Measurements from ENCODE around the gene SRC.

The SRC gene

DNA sequence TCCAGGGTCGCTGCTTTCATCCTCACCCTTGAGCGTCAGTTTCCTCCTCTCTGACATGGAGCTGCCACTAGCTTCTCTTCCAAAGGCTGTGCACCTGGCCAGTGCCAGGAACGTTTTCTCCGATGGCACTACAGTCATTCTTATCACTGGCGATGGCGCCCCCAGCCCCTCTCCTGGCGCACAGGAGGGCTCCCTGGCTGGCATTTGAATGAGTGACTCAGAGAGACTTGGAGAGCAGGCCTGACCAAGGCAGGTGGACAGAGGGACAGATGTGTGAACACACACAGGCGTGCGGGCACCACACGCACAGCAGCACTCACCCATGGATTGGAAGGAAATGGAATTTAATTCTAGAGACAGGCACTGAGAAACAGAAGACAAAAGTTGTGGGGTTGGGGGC is 77.6 kb downstream of the SRC start:
- no peak for DNase-seq (ENCODE audit: low read depth, low spot score)

DNA sequence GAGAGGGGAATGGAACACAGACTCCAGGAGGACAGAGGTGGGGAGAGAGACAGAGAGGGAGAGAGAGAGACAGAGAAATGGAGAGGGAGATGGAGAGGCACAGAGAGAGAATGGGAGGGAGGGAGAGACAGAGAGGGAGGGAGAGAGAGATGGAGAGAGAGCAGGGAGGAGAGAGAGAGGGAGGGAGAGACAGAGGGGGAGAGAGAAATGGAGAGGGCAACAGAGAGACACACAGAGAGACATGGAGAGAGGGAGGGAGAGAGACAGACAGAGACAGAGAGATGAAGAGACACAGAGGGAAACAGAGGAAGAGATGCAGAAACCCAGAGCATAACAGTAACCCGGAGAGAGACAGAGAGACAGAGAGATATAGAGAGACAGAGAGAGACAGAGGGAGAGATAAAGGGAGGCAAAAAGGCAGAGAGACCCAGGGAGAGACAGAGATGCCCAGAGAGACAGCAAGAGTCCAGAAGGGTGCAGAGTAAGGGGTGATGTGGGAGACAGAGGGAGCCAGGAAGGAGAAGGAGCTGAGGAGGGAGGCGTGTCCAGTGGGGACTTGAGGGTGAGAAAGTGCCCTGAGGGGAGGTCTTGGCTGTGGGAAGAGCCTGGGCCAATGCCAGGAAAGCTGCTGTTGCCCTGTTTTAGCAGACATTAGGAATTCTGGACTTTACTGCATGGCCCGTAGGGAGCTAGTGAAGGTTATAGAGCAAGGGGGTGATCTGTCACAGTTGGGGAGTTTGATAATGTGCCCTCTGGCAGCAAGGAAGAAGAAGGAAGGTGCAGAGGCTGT is 78.3 kb downstream of the SRC start:
- DNase-seq (ENCODE audit: low read depth, low spot score), result no peak

DNA sequence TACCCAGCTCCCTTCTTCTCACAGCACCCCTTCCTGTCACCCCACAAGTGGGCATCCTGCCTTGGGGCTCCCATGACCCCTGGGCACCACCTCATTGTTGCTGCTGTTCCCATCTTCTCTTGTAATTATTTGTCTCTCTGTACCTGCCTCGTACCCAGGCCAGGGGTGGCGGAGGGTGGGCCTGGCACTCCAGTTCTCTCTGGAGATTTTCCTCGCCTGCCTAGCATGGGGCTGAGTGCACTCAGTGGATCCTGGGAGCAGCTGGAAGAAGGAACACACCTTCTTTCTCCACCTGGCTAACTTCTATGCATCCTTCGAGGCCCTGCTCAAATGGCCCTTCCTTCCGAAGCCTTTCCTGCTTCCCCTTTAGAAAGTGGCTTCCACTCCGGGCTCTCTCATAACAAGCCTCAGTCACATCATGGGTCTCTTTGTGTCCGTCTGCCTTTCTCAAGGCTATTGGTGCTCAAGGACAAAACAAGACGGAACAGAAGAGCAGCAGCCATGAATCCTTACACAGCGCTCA is 79.2 kb downstream of the SRC start:
- DNase-seq (ENCODE audit: low read depth, low spot score), result no peak

DNA sequence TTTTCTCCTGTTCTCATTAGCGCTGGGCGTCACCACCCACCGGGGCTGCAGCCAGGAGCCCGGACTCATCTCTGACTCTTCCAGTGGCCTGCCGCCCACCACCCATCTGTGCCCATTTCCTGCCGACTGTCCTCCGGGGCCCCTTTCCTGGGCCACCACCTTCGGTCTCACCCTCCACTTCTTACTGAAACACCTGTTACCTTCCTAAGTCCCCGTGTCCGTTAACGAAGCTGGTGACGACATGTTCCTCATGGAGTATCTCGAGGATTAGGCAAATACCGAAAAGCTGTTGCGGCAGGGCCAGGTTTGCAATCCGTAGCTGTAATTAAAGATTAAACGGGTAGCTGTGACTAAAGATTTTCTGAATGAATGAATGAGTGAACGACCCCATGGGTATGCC is 80.2 kb downstream of the SRC start:
- DNase-seq (ENCODE audit: low read depth, low spot score), result no peak

DNA sequence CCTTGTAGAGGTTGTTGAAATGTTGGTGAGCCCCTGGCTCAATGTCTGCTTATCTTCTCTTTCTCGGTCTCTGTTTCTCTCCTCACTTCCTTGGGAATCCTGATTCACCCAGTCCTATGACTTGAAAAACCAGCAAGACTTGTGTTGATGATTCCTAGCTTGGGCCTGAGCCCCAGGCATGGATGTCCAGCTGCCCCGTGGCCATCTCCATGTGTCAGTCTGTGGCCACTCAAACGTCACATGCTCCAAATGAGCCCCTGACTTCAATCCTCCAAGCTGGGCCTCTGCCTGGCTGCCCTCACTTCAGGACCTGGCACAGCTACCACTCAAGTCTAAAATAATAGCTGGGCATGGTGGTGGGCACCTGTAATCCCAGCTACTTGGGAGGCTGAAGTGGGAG is 81.0 kb downstream of the SRC start:
- no peak for DNase-seq (ENCODE audit: low read depth, low spot score)

DNA sequence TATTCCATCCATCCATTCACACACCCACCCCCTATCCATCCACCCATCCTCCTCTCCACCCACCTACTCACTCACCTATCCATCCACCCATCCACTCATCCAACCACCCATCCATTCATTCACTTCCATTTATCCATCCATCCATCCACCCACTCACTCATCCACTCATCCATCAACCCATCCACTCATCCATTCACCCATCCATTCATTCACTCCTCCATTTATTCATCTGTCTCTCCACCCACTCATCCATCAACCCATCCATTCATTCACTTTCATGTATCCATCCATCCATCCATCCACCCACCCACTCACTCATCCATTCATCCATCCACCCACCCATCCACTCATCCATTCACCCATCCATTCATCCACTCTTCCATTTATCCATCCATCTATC is 84.1 kb downstream of the SRC start:
- no peak for DNase-seq (ENCODE audit: low read depth, low spot score)

DNA sequence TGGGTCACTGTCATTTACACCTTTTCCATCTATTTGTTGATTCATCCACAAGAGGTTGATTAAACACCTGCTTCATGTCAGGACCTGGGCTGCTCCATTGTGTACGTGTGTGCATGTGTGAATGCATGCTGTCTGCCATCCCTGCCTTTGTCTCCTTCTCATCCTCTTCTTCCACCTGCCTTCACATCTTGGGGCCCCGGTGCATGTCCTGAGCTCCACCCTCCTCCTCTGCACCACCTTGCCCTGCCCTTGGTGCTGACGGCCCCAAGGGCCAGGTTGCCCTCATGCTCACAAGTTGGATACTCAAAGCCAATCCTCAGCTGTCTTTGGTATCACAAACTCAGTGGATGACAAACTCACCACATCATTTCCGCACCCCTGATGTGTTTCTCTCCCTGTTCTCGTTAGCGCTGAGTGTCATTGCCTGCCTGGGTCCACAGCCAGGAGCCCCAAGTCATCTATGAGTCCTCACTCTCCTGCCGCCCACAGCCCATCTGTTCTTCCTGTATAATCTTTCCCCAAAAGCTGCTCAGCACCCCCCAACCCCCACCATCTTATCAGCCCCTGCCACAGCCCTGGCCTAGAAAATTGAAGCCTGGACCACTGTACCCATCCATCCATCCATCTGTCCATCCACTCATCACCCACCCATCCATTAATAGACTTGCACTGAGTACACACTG is 85.0 kb downstream of the SRC start:
- no peak for DNase-seq (ENCODE audit: low read depth, low spot score)

DNA sequence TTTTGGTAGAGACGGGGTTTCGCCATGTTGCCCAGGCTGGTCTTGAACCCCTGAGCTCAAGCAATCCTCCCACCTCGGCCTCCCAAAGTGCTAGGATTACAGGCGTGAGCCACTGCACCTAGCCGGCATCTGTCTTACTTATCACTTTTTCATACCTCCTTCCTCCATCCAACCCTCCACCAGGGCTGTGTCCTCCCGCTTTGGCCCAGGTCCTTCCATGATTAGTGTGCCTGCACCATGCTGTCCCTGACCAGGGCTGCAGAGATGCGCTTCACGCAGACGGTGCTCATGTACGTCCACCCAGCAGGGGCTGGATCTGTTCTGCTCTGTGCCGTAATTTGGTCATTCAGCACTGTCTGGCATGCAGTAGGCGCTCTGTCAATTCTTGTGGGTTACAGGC is 85.8 kb downstream of the SRC start:
- no peak for DNase-seq (ENCODE audit: low read depth, low spot score)

DNA sequence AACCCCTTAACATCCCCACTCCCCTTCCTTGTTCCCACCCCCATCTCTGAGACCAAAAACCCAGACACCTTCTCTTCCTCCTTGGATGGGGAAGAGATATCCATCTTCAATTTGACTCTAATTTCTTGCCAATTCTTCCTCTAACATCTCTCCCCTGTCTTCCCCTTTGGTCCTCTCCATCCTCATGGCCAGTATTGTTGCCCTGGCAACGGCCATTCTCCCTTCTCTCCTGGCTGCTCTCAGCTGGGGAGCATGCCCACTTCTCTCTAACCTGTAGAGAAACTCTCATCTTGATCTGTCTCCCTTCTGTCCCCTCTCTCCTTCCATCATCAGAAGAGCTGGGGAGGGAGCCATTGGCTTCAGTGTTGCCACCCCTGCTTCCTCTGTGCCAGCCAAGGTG is 86.7 kb downstream of the SRC start:
- no peak for DNase-seq (ENCODE audit: low read depth, low spot score)

DNA sequence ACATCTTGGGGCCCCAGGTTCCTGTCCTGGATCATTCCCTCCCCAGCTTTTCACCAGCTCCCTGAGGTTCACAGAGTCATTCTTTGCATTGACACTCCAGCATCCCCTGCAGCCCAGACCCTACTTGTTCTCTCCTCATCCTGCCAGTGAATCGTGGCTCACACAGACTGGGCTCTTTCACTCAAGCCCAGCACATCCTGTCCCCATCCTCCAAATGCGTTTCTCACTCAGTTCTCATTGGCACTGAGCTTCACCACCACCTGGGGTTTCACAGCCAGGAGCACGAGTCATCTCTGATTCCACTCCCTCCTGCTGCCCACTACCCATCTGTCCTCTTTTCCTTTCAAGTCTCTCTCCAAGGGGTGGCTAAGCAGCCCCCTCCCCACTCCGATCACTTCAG is 89.7 kb downstream of the SRC start:
- DNase-seq (ENCODE audit: low read depth, low spot score), result no peak

DNA sequence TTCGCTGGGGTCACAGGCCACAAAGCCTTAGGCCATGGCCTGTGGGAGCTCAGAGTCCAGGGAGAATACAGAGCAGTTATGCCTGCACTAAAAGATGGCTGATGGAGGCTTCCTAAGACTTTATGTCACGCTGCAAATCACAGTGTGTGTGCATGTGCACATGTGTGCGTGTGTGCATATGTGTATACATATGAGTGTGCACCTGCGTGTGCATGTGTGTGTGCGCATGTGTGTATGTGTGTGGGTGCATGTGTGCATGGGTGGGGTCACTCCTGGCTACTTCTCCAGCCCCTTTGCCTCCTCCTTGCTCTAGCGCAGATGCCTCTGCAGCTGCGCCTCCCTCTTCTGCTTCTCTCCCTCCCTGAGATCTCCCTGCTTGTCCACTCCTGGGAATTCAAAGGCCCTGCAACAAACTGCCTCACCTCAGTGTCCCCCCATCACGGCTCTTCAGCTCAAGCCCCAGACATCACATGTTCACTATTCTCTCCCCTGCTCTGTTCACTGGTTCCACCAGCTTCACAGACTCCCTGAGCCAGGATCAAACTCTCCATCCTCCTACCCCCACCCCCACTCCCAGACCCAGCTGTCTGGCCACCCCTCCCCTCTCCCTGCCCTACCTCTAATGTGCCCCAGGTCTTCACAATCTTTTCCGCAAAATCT is 90.7 kb downstream of the SRC start:
- DNase-seq (ENCODE audit: low read depth, low spot score), result no peak

DNA sequence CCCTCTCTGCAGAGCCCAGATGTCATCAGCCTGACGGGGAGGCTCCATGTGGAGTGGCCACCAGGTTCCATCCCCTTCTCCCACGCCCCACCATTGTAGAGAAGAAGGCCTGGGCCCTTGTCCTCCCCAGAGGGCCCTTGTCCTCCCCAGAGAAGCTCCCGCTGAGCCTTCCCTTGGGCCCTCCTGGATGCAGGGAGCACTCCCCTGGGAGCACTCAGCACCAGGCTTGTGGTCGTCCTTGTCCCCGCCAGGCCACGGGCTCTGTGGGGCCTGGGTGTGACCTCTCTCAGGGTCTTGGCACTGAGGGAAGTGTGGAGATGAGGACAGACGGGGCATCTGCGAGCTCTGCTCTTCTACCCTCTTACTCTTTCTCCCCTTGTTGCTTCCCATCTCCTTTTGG is 91.7 kb downstream of the SRC start:
- DNase-seq (ENCODE audit: low read depth, low spot score), result no peak

DNA sequence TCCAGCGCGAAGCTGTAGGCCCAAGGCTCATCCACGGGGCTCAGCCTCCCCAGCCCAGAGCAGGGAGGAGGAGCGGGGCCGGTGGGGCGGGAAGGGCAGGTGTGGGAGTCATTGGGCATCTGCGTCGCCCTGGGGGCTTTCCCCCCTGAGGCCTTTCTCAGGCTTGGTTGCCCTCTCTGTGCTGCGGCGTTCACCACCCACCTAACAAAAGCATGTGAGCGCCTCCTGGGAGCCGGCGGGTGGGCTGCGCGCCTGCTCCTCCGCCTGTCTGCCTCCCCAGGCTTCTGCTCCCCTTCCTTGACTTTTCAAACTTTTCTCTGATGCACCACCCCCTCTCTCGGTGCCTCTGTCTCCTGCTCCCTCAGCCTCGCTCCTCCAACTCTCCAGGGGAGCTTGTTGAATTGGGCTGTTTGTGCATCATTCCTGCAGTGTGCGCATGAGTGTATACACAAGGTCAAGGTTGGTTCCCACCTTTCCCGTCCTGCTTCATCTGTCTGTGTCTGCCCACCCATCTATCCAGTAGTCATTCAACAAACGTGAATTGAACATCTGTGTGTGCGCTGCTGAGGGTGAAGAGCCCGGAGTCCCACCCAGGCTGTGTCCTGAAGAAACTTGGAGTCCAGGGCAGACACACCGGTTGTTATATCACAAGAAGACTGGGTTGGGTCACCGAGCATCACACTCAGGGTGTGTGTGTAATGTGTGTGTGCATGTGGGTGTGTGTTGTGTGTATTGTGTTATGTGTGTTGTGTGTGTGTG is 92.7 kb downstream of the SRC start:
- DNase-seq (ENCODE audit: low read depth, low spot score), result no peak

DNA sequence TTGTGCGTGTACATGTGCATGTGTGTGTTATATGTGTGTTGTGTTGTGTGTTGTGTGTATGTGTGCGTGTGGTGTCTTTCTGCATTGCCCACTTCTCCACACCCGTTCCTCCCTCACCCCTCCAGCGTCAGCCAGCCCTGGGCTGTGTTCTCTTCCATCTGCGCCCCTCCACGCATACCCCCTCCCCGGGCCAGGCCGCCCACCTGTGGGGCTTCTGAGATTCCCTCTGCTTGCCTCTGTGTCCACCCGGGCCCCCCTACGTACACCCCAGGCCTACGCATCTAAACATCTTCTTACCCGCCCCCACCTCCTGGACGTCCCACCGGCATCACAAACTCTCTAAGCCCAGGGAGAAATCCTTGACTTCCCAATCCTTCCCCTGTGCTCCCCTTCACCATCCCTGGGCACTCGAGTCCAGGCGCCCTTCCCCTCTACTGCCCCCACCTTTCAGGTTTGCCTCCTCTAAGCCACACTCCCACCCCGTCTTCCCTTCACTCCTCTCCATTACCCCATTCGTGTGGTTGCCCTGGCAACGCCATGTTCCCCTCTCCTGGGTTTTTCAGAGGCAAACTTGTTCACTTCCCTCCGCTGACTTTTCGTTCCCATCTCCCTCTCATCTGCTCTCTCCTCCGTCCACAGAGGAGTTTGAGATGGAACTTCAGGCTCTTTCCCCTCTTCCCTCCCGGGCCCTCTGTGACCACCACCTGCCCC is 93.4 kb downstream of the SRC start:
- DNase-seq (ENCODE audit: low read depth, low spot score), result no peak

DNA sequence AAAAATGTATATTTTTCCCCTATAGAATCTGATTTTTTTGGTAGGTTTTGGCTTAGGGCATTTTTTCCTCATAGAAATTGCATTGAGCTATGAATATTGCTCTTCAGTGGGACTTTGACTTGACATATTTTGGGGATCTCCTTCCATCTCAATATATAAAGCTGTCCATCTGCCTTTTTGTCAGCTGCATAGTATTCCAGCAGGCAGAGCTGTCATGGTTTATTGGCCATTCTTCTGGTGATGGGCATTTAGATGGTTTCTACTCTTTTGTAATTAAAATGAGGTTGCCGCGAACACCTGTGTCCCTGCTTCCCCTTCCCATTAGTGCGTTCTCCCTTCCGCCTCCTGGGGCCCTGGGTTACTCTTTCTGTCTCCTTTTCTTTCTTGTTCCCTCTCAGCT is 95.1 kb downstream of the SRC start:
- DNase-seq (ENCODE audit: low read depth, low spot score), result no peak

DNA sequence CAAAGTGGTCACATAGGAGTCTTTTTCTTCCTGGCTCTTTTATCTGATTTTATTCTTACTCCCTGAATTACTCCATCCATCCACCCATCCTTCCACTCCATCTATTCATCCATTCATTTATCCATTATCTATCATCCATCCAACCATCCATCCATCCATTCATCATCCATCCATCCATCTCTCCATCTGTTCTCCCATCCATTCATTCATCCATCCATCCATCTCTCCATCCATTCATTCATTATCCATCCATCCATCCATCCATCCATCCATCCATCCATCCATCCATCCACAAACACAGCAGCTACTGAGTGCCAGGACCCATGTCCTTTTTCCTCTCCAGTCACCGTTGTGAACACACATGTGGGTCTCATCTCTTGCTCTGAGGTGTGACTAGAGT is 96.6 kb downstream of the SRC start:
- DNase-seq (ENCODE audit: low read depth, low spot score), result no peak

DNA sequence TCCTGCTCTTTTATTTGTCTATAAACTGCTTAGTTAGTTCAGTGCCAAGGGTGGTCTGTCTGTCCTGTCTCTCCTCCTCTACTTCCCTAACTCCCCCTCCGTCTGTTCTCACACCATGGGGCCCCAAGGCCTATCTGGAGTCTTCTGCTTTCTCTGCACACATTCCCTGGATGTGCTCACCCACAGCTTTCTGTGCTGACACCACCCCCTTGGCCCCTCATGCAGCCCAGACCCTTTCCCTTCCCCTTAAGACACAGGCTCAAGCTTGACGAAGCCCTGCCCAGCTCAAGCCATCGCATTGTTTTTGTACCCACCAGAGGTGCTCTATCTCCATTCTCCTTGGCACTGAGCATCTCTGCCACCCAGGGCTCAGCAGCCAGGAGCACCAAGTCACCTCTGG is 97.0 kb downstream of the SRC start:
- DNase-seq (ENCODE audit: low read depth, low spot score), result no peak

DNA sequence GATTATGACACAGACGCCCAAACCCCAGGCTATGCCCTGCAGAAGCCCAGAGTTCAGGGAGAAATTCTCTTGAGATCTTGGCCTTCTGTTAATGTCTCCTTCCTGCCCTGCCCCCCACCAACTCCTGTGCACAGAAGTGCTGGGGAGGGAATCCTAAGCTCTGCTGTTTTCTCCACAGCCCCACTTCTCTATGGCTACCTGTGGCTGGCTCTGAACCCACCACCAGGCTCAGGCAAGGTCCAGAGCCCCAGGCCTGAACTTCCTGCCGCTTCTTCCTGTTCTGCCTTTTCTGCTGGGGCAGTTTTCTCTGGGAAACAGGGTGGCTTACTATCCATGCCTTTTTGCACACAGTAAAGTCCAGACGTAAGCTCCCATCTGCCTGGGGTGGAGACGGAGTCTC is 97.7 kb downstream of the SRC start:
- DNase-seq (ENCODE audit: low read depth, low spot score), result no peak

DNA sequence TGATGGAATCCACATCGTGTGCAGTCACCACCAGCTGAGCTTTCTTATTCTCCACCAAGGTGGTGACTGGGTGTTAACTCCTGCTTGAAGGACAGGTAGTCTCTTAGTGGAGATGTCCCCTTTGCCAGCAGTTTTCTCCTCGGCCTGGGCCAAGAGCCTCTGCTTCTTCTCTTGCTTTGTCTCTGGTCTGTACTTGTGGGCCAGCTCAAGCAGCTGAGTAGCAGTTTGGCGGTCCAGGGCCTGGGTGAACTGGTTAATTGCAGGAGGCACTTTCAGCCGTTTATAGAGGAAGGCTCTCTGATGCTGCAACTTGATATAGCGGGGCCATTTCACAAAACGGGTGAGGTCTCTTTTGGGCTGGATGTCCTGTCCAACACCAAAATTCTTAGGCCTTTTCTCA is 99.1 kb downstream of the SRC start:
- no peak for DNase-seq (ENCODE audit: low read depth, low spot score)

DNA sequence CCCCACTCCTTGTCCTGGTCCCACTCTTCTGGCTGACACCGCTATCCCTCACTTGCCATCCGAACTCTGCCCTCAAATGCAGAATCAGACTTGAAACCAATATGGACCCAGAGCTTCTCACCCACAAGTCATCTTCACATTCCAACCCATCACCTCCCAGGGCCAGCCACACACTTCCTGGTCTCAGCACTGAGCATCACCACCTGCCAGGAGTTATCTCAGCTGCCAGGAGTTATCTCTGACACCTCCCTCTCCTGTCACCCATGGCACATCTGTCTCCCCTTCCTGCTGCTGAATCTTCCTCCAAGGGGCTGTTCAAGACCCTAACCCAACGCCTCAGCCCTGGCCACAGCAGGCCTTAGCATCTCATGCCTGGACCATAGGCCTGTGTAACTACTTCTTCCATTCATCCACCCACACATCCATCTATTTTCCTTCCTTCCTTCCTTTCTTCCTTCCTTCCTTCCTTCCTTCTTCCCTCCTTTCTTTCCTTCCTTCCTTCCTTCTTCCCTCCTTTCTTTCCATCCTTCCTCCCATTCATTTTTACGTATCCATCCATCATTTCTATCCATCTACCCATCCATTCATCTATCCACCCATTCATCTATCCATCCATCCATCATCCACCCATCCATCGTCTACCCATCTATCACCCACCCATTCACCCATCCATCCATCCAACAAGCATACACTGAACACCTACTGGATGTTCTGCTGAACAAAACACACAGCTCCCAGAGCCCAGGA is 100.5 kb downstream of the SRC start:
- no peak for DNase-seq (ENCODE audit: low read depth, low spot score)

DNA sequence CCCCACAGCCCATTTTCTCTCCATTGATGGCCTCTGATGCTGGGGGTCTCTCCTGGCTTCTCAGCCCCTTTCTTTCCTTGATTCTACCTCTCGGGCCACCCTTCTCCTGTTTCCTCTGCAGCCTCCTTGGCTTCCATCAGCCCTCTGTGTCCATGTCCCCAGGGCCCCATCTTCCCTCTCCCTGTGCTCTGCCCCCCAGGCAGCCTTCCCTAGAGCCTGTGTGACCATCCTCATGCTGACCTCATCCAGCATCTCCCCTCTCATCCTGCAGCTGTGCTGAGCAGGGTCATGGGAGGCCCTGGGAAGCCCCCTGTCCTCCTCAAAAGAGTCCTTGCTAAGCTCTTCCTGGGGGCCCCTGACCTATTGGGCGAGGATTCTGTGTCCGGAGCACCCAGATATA is 101.7 kb downstream of the SRC start:
- DNase-seq (ENCODE audit: low read depth, low spot score), result no peak

All from brain pericyte (primary cell).